Stimulated activated CD4-positive, alpha-beta T cell treated with anti-CD3 and anti-CD28 coated beads, Interleukin-1b, Interleukin-23, amount 100 ng/mL, for 48 hours (primary cell): ENCODE results near the gene ASB6.
"Not testable (repeated sequence)": the region's sequence is repeated elsewhere in the genome, so short reads cannot be mapped to it uniquely, and the experiment has no call there.

ENCODE experiments used
- DNase-seq: peaks from one replicate; pipeline ENCODE4 v3.0.0-alpha.2; 2020

ASB6 gene

GRCh38 chr9:129604766-129605163 is 37.2 kb downstream of the ASB6 start:
- no peak for DNase-seq

GRCh38 chr9:129604056-129604765 is 37.7 kb downstream of the ASB6 start:
- DNase-seq, result no peak

- DNase-seq, result no peak
Observed at GRCh38 chr9:129602598-129603415, 39.1 kb downstream of the ASB6 start.

- DNase-seq, result no peak
Observed at GRCh38 chr9:129601082-129601674, 40.8 kb downstream of the ASB6 start.

- no peak for DNase-seq
Observed at GRCh38 chr9:129598089-129598596, 43.8 kb downstream of the ASB6 start.

- DNase-seq, result no peak
Observed at GRCh38 chr9:129597355-129598088, 44.4 kb downstream of the ASB6 start.

- no peak for DNase-seq
Observed at GRCh38 chr9:129596541-129597331, 45.2 kb downstream of the ASB6 start.

GRCh38 chr9:129595903-129596540 is 45.9 kb downstream of the ASB6 start:
- no peak for DNase-seq

- no peak for DNase-seq
Observed at GRCh38 chr9:129595311-129595741, 46.6 kb downstream of the ASB6 start.

- no peak for DNase-seq
Observed at GRCh38 chr9:129594632-129595031, 47.3 kb downstream of the ASB6 start.

GRCh38 chr9:129592790-129593189 is 49.2 kb downstream of the ASB6 start:
- DNase-seq, result not testable (repeated sequence)

GRCh38 chr9:129591916-129592315 is 50.0 kb downstream of the ASB6 start:
- no peak for DNase-seq

- no peak for DNase-seq
Observed at GRCh38 chr9:129590466-129590865, 51.5 kb downstream of the ASB6 start.

- DNase-seq, result no peak
Observed at GRCh38 chr9:129587487-129588262, 54.3 kb downstream of the ASB6 start.

GRCh38 chr9:129586685-129587084 is 55.3 kb downstream of the ASB6 start:
- no peak for DNase-seq

- DNase-seq, result no peak
Observed at GRCh38 chr9:129586245-129586644, 55.7 kb downstream of the ASB6 start.

- no peak for DNase-seq
Observed at GRCh38 chr9:129585352-129585751, 56.6 kb downstream of the ASB6 start.
